Measurements from ENCODE around the gene SP4.
A peak's percentile ranks its signal among the peaks of the same experiment; 100 is the strongest.

The SP4 gene

GRCh38 chr7:21500117-21500832 is 72.4 kb downstream of the SP4 start:
- ATAC-seq, result no peak
- TF ChIP-seq ISL1 (CRISPR knock-in tag; IDR thresholded peaks at IDR 0.05) (peak; percentile 71), ZFP3 (CRISPR knock-in tag; IDR thresholded peaks at IDR 0.05) (no peak)

- ATAC-seq, result no peak
Observed at GRCh38 chr7:21504021-21504420, 76.1 kb downstream of the SP4 start.

GRCh38 chr7:21507627-21508343 is 79.9 kb downstream of the SP4 start:
- TF ChIP-seq RARB (CRISPR knock-in tag; IDR thresholded peaks at IDR 0.05), result no peak
- TF ChIP-seq CSDC2 (CRISPR knock-in tag; IDR thresholded peaks at IDR 0.05), result no peak
- TF ChIP-seq ZNF565 (CRISPR knock-in tag; conservative IDR thresholded peaks at IDR 0.05; ENCODE audit: low read depth), result no peak
- TF ChIP-seq TSHZ2 (CRISPR knock-in tag; IDR thresholded peaks at IDR 0.05), result no peak
- no peak for TF ChIP-seq ZNF70 (CRISPR knock-in tag; IDR thresholded peaks at IDR 0.05)
- no peak for TF ChIP-seq GLIS3 (CRISPR knock-in tag; IDR thresholded peaks at IDR 0.05)
- TF ChIP-seq ZNF8 (CRISPR knock-in tag; IDR thresholded peaks at IDR 0.05), result no peak
- no peak for TF ChIP-seq ZC3H10 (CRISPR knock-in tag; IDR thresholded peaks at IDR 0.05)
- no peak for TF ChIP-seq OSR1 (CRISPR knock-in tag; IDR thresholded peaks at IDR 0.05)
- TF ChIP-seq TOX (CRISPR knock-in tag; IDR thresholded peaks at IDR 0.05; ENCODE audit: borderline replicate concordance), result no peak
- ATAC-seq, result peak; percentile 96

More at GRCh38 chr7:21504021-21504420, 76.1 kb downstream of the SP4 start:
- TF ChIP-seq ZNF565 (CRISPR knock-in tag; conservative IDR thresholded peaks at IDR 0.05; ENCODE audit: low read depth) (no peak), ISL1 (CRISPR knock-in tag; IDR thresholded peaks at IDR 0.05) (no peak), PPARA (CRISPR knock-in tag; IDR thresholded peaks at IDR 0.05; ENCODE audit: borderline replicate concordance) (no peak), RARB (CRISPR knock-in tag; IDR thresholded peaks at IDR 0.05) (no peak), GLIS3 (CRISPR knock-in tag; IDR thresholded peaks at IDR 0.05) (no peak), SNAI2 (CRISPR knock-in tag; IDR thresholded peaks at IDR 0.05) (no peak), PATZ1 (CRISPR knock-in tag; IDR thresholded peaks at IDR 0.05; ENCODE audit: borderline replicate concordance) (no peak), ZFP30 (CRISPR knock-in tag; IDR thresholded peaks at IDR 0.05) (no peak), ZNF70 (CRISPR knock-in tag; IDR thresholded peaks at IDR 0.05) (no peak), TOX (CRISPR knock-in tag; IDR thresholded peaks at IDR 0.05; ENCODE audit: borderline replicate concordance) (no peak)
- TF ChIP-seq, protein P1, sequence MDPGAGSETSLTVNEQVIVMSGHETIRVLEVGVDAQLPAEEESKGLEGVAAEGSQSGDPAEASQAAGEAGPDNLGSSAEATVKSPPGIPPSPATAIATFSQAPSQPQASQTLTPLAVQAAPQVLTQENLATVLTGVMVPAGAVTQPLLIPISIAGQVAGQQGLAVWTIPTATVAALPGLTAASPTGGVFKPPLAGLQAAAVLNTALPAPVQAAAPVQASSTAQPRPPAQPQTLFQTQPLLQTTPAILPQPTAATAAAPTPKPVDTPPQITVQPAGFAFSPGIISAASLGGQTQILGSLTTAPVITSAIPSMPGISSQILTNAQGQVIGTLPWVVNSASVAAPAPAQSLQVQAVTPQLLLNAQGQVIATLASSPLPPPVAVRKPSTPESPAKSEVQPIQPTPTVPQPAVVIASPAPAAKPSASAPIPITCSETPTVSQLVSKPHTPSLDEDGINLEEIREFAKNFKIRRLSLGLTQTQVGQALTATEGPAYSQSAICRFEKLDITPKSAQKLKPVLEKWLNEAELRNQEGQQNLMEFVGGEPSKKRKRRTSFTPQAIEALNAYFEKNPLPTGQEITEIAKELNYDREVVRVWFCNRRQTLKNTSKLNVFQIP (CRISPR knock-in tag; IDR thresholded peaks at IDR 0.05; ENCODE audit: borderline replicate concordance, low read depth), result no peak

DNA sequence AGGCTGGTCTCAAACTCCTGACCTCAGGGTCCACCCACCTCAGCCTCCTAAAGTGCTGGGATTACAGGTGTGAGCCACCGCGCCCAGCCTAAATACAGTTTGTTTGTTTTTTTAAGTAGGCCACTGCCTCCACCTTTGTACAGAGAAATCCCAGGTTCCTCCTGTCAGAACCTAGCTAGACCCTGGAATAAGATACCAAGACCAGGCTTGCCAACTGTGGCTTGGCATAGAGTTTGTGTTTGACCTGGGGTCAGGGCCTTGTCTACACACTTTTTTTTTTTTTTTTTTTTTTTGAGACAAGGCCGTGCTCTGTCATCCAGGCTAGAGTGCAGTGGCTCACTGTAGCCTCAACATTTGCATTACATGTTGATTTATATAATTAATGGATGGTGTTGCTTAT is 80.7 kb downstream of the SP4 start:
- ATAC-seq, result no peak
- TF ChIP-seq TCF4 (CRISPR knock-in tag; IDR thresholded peaks at IDR 0.05; ENCODE audit: borderline replicate concordance) (no peak), SNAI2 (CRISPR knock-in tag; IDR thresholded peaks at IDR 0.05) (no peak), TSHZ2 (CRISPR knock-in tag; IDR thresholded peaks at IDR 0.05) (no peak)

Measured in SK-N-SH treated with all-trans-retinoic acid at 6 μM for 48 hours (cell line).